Transverse colon (tissue), 4 donors: ENCODE results near the gene PRG2. TPM values are rescaled to one million over a fixed set of nuclear protein-coding genes. Genes with fewer than 3 reads are reported as not detected.

Experiments
- DNase-seq: peaks from one replicate; pipeline ENCODE4 v3.0.0-alpha.2; 2019
- H3K27ac ChIP-seq, 4 donors: fragments of 200-600 bp; sonication (generic); 2 replicates each; pipeline ENCODE4 v1.5.1; 2016 to 2018; ENCODE audit warnings: inconsistent platforms in 4 of 4
- H3K27me3 ChIP-seq: fragments of 200-600 bp; sonication (generic); 2 replicates; pipeline ENCODE4 v1.5.1; 2017; ENCODE audit warnings: inconsistent platforms
- H3K36me3 ChIP-seq, 4 donors: fragments of 200-600 bp; sonication (generic); 2 replicates each; pipeline ENCODE4 v1.5.1; 2017 to 2019; ENCODE audit warnings: inconsistent platforms in 4 of 4
- H3K4me1 ChIP-seq, 4 donors: fragments of 200-600 bp; sonication (generic); 2 replicates each; pipeline ENCODE4 v1.5.1; 2017 to 2020; ENCODE audit warnings: inconsistent platforms in 4 of 4
- H3K4me3 ChIP-seq, 4 donors: fragments of 200-600 bp; sonication (generic); 1 replicate in 1 of 4; 2 replicates in 3 of 4; pipeline versions ENCODE4 v1.5.1 to v1.6.1; 2017 to 2019; ENCODE audit warnings: inconsistent platforms in 4 of 4
- H3K9me3 ChIP-seq, 2 donors: fragments of 200-600 bp; sonication (generic); 2 replicates each; pipeline ENCODE4 v1.5.1; 2017 to 2019; ENCODE audit warnings: inconsistent platforms in 2 of 2
- EP300 ChIP-seq: sonication (generic); formaldehyde crosslinking; IDR thresholded peaks from one replicate; pipeline ENCODE4 v1.6.1; 2017; ENCODE audit warnings: antibody characterized with exemption, low read depth
- POLR2A ChIP-seq: fragments of 450-650 bp; IDR thresholded peaks from one replicate; pipeline ENCODE4 v1.6.1; 2016; ENCODE audit warnings: antibody characterized with exemption, mild to moderate bottlenecking, moderate library complexity
- POLR2AphosphoS5 ChIP-seq, 3 donors: sonication (generic); formaldehyde crosslinking; IDR thresholded peaks; one replicate each; pipeline ENCODE4 v1.6.1; 2016; ENCODE audit warnings: antibody characterized with exemption in 3 of 3
- WGBS, 2 donors: methylation state at CpG; one replicate each; pipeline ENCODE4 v1.1.5; 2018; ENCODE audit warnings: low coverage in 1 of 2; 5-methylcytosine and 5-hydroxymethylcytosine counted together
- in situ Hi-C, 4 donors: fragments of 200-750 bp; cut with MboI; loops; one replicate each; pipeline versions ENCODE4 v1.15.0 to v1.15.1; 2017; ENCODE audit warnings: low sequenced_read_pairs in 3 of 4, low pct_ligation_motif_present in 1 of 4, low pct_unique_long_range_greater_than_20kb in 1 of 4
- intact Hi-C: fragments of 100-400 bp; cut with DNase I; formaldehyde crosslinking; loops from one replicate; pipeline ENCODE4 v1.15.1; 2023; ENCODE audit warnings: low total_unique reads
- total RNA-seq, 4 donors: library from RNA; depleted of rRNA; stranded (reverse); fragments of >200 nt; gene quantifications; one replicate each; pipeline ENCODE4 v1.1.0, GENCODE V29; 2016
- TF ChIP-seq, protein P1 (sequence below), 5 experiments: fragments of 200-600 bp in 3 of 5; fragments of 450-650 bp in 2 of 5; sonication (generic) in 3 of 5; IDR thresholded peaks; 1 replicate in 2 of 5; 2 replicates in 3 of 5; pipeline ENCODE4 v1.5.1; 2016 to 2017; ENCODE audit warnings: antibody characterized with exemption in 5 of 5, inconsistent platforms in 3 of 5, mild to moderate bottlenecking in 2 of 5, moderate library complexity in 1 of 5

PRG2 gene
- total RNA-seq, 4 donors from 2014 or later = not detected

DNA sequence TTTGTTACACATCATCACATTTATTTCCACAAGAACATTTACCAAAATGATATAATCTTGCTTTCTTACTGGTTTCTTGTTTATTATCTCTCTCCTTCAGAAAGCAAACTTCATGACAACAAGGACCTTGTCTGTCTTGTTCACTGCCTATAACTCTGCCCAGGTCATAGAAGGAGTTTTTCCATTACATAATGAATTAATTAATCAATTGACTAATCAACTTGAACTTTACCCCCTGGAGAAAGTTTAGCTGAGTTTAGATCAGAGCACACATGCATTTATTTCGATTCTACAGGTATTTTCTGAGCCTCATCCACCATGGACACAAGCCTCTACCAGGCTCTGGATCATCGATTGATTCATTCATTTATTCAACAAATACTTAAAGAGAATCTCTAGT, 6.3 kb upstream of the PRG2 start:
- intact Hi-C loops (no loop called here), in situ Hi-C loops (no loop called here)
- no peak for DNase-seq
- Histone ChIP-seq H3K9me3 (no peaks in the 10 kb centered on the region), H3K4me3 (no peak overlapping the region), H3K27me3 (no peaks in the 10 kb centered on the region), H3K4me1 (peaks cover 0 to 7% (median 1%) of the 10 kb centered on the region in 4 donors), H3K36me3 (no peaks in the 10 kb centered on the region), H3K27ac (no peak overlapping the region)
- TF ChIP-seq EP300 (no peak), POLR2AphosphoS5 (IDR thresholded peaks at IDR 0.05) (no peak), POLR2A (no peak)
- TF ChIP-seq, protein P1, sequence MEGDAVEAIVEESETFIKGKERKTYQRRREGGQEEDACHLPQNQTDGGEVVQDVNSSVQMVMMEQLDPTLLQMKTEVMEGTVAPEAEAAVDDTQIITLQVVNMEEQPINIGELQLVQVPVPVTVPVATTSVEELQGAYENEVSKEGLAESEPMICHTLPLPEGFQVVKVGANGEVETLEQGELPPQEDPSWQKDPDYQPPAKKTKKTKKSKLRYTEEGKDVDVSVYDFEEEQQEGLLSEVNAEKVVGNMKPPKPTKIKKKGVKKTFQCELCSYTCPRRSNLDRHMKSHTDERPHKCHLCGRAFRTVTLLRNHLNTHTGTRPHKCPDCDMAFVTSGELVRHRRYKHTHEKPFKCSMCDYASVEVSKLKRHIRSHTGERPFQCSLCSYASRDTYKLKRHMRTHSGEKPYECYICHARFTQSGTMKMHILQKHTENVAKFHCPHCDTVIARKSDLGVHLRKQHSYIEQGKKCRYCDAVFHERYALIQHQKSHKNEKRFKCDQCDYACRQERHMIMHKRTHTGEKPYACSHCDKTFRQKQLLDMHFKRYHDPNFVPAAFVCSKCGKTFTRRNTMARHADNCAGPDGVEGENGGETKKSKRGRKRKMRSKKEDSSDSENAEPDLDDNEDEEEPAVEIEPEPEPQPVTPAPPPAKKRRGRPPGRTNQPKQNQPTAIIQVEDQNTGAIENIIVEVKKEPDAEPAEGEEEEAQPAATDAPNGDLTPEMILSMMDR (IDR thresholded peaks at IDR 0.05) = no peak
- 68 to 75% methylated on average over 2 of the region's 2 CpGs for WGBS, 2 donors

DNA sequence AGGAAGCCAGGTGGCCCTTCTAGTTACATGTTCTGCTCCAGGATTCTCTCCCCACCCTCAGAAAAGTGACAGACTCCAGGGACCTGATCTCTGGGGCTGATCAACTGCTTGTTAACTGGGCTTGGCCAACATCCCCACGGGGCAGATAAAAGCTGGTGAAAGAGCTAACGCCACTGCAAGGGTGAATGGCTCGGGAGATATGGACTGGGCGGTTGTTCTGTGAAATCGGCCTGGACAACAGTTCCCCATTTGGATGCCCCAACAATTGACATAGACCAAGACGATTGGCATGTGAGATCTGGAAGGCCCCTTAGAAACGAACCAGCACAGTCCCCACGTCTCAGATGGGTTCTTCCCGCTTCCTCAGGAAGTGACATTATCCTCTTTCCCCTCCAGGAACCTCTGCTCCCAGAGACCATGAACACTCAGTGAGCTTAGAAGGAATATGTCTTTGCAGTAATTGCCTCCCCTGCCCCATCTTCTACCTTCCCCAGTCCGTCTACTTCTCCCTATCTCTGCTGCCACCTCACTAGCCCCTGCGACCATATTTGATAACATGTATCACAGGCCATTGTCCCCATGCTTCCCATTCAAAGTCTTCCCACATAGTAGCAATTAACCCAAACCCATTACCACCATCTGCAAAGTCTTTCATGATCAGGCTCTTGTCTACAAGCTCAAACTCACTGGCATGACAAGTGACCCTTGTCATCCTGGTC, 5.6 kb upstream of the PRG2 start:
- no peak overlapping the region for H3K27ac ChIP-seq
- intact Hi-C loops = no loop called here
- no peak for TF ChIP-seq EP300
- TF ChIP-seq POLR2A = no peak
- TF ChIP-seq, protein P1 (IDR thresholded peaks at IDR 0.05) = no peak
- TF ChIP-seq POLR2AphosphoS5 (IDR thresholded peaks at IDR 0.05) = no peak

DNA sequence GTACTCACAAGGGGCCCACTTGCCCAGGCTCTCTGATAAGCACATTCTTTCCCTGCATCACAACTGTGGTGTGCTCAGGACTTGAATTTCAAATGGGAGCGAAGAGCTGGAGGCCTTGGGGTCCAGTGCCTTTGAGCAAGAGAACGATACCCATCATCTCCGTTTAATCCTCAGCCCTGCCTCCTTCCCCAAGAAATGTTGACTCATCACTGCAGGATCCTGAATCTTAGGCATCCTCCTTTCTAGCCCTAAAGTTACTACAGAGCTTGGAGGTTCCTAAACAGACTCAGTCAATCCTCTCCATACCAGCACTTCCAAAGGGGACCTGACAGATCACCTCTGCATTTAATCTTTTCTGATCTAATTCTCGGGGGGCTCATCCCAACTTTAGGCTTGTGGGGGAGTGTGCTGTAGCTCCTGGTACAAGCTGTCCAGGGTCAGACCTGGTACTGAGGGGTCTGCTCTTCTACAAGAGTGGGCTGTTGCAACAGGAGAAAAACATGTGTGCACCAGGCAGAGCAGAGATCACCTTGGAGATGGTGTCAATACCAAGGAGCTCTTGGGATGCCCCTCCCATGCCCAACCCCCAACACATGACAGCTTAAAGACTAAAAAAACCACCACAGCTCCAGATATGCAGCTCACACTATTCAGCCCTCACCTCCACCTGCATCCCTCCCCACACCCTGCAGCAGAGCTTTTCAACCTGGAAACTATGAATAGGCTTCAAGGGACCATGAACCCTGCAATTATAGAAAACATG, 3.9 kb upstream of the PRG2 start:
- Histone ChIP-seq H3K4me3 (no peak overlapping the region), H3K27ac (no peak overlapping the region), H3K4me1 (no peaks in the 10 kb centered on the region), H3K9me3 (no peaks in the 10 kb centered on the region), H3K36me3 (no peaks in the 10 kb centered on the region), H3K27me3 (no peaks in the 10 kb centered on the region)
- in situ Hi-C loops (no loop called here), intact Hi-C loops (no loop called here)
- WGBS, 2 donors = 83 to 86% methylated on average over 1 to 4 of the region's 4 CpGs
- TF ChIP-seq EP300 (no peak), POLR2AphosphoS5 (IDR thresholded peaks at IDR 0.05) (no peak)
- DNase-seq = no peak

More for the DNA sequence above, 5.6 kb upstream of the PRG2 start:
- Histone ChIP-seq H3K27me3 (no peaks in the 10 kb centered on the region), H3K36me3 (no peaks in the 10 kb centered on the region), H3K4me3 (no peak overlapping the region), H3K9me3 (no peaks in the 10 kb centered on the region), H3K4me1 (peaks cover 0 to 7% (median 1%) of the 10 kb centered on the region in 4 donors)
- in situ Hi-C loops = no loop called here
- WGBS, 2 donors = 80 to 94% methylated on average over 3 to 11 of the region's 11 CpGs
- DNase-seq = no peak

DNA sequence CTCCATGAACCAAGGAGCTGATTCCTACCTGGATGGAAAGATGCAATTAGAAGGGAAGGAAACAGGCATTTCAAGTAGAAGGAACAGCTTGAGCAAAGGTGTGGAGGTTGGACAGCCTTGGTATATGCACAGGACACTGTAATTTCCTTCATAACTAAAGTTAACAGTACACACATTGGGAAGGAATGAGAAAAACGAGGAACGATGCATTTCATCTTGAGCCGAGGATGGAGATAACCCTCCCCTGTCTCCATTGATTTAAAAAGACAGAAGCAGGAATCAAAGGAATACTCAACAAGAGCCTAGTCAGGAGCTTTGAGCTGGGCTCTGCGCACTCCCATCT, 2.3 kb upstream of the PRG2 start:
- in situ Hi-C loops = no loop called here
- H3K4me3 ChIP-seq = no peak overlapping the region
- H3K9me3 ChIP-seq = no peaks in the 10 kb centered on the region
- no peak for TF ChIP-seq POLR2AphosphoS5 (IDR thresholded peaks at IDR 0.05)
- TF ChIP-seq POLR2A = no peak
- TF ChIP-seq EP300 = no peak
- TF ChIP-seq, protein P1 (IDR thresholded peaks at IDR 0.05) = no peak
- no peaks in the 10 kb centered on the region for H3K4me1 ChIP-seq
- H3K36me3 ChIP-seq = no peaks in the 10 kb centered on the region
- 88% methylated on average over 4 of the region's 4 CpGs; no CpG with 5 or more reads in 1 of the 2 donors for WGBS, 2 donors
- DNase-seq = no peak
- no peaks in the 10 kb centered on the region for H3K27me3 ChIP-seq
- no peak overlapping the region for H3K27ac ChIP-seq
- intact Hi-C loops = no loop called here
